ENCODE measurements around the gene HYDIN.
"Not testable (repeated sequence)": the region's sequence is repeated elsewhere in the genome, so short reads cannot be mapped to it uniquely, and the experiment has no call there.

HYDIN gene

DNA sequence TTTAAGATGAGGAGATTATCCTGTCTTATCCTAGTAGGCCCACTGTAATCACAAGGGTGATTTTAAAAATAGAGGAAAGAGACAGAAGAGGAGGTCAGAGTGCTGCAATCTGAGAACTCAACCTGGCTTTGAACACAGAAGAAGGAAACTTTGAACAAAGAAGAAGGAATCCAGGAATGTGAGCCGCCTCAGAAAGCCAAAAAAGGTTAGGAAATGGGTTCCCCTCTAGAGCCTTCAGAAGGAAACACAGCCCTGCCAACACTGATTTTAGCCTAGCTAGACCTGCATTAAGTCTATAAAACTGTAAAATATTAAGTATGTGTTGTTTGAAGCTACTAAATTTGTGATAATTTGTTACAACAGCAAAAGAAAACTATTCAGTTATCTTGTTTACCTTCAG, 149.7 kb downstream of the HYDIN start:
- DNase-seq = not testable (repeated sequence)

DNA sequence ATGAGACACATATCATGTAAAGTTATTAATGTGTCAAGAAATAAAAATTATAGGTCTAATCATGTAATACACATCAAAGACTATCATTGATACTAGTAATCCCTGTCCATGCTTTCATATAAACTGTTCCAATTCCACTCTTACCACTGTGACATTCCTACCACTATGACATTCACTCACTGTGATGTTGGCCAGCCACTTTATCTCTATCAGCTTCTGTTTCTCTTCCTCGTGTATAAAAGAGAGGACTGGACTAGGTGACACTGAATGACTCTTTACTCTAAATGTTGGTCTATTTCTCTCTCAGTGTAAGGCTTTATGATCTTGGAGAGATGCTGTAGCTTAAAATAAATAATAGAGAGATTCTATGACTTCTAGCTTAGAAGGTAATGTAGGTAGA, 150.3 kb downstream of the HYDIN start:
- DNase-seq = not testable (repeated sequence)

- not testable (repeated sequence) for DNase-seq
Measured at GRCh38 chr16:71070651-71071050, 159.9 kb downstream of the HYDIN start.

DNA sequence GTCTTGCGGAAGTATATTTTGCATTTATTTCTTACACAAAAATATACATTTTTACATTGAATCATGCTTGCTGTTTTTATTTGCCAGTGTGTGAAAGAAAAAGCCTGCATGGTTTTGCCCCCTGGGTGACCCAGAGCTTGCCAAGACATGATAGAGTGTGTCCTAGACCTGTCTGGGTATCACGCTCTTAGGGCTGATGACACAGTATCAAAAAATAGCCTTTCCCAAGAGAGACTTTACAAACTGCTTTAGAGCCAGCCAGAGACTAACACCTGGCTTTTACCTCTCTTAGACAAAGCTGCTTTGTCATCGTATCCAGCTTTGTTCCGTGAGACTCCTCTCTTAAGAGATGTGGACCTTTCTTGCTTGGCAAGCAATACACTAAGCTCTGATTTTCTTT, 160.7 kb downstream of the HYDIN start:
- DNase-seq = not testable (repeated sequence)

GRCh38 chr16:71053897-71054609, 176.5 kb downstream of the HYDIN start:
- not testable (repeated sequence) for DNase-seq

GRCh38 chr16:71050307-71050706, 180.2 kb downstream of the HYDIN start:
- not testable (repeated sequence) for DNase-seq

DNA sequence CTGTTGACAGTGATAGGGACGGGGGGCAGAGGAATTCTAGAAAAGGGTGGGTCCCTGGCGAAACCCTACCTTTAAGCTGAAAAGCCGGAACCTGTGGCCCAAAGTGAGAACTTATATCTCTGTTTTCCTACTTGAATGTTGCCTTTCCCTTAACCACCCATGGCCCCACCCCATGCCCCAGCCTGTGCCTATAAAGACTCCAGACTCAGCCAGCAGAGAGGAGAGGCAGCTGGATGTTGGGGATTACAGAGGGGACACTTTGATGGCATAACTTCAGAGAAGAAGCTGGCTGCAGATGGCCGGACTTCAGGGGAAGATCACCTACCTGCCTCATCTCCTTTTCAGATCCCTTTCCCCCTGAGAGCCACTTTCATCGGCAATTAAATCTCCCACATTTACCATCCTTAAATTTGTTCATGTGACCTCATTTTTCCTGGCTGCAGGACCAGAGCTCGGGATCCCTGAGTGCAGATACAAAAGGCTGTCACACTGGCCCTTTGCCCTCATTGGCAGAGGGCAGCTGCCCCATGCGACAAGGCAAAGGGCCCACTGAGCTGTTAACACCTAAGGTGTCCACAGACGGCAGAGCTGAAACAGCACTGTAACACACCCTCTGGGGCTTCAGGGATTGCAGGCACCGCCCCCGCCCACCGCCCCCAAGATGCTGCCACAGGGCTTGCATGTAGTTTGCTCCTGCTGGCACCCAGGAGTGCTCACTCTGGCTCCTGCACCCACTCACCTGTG, 191.0 kb downstream of the HYDIN start:
- not testable (repeated sequence) for DNase-seq

DNA sequence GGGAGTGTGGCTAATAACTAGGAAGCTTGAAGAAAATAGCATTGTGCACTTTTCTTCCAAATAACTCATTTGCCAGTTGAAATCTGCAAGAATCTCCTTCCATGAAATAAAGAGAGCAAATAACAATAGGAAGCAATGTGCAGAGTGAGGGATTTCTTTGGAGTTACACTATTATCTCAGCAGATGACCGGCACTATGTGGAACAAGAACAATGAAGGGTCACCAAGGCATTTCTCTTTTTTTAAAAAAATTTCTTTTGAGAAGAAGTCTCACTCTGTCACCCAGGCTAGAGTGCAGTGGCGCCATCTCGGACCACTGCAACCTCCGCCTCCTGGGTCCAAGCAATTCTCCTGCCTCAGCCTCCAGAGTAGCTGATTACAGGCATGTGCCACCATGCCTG, 192.1 kb downstream of the HYDIN start:
- not testable (repeated sequence) for DNase-seq

DNA sequence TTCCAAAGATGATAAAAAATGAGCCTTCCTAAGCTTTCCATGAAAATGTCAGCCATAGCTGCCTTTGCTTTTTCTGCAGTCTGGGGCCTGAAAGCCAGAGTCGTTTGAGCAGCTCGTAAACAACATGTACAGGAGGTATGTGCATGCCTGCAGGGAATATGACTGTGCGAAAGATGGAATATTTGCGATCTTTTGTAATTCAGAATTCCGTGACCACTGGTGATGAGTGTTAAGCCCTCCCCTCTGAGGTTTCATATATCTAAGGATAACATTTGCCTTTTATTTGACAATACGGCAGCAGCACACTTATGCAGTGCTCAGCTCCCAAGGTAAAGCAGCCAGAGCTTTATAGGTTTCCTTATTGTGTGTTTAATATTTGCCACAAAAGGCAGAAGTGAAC, 192.5 kb downstream of the HYDIN start:
- DNase-seq = not testable (repeated sequence)

- not testable (repeated sequence) for DNase-seq
Measured at GRCh38 chr16:71028032-71028727, 202.3 kb downstream of the HYDIN start.

GRCh38 chr16:71027511-71027910, 203.0 kb downstream of the HYDIN start:
- DNase-seq = not testable (repeated sequence)

- DNase-seq = not testable (repeated sequence)
Measured at GRCh38 chr16:71023851-71024439, 206.6 kb downstream of the HYDIN start.

GRCh38 chr16:71021961-71022537, 208.5 kb downstream of the HYDIN start:
- DNase-seq = not testable (repeated sequence)

- DNase-seq = not testable (repeated sequence)
Measured at GRCh38 chr16:71019067-71019682, 211.3 kb downstream of the HYDIN start.

- not testable (repeated sequence) for DNase-seq
Measured at GRCh38 chr16:71015419-71015818, 215.1 kb downstream of the HYDIN start.

GRCh38 chr16:71009440-71010223, 220.9 kb downstream of the HYDIN start:
- DNase-seq = not testable (repeated sequence)

- DNase-seq = not testable (repeated sequence)
Measured at GRCh38 chr16:71006516-71006915, 224.0 kb downstream of the HYDIN start.

DNA sequence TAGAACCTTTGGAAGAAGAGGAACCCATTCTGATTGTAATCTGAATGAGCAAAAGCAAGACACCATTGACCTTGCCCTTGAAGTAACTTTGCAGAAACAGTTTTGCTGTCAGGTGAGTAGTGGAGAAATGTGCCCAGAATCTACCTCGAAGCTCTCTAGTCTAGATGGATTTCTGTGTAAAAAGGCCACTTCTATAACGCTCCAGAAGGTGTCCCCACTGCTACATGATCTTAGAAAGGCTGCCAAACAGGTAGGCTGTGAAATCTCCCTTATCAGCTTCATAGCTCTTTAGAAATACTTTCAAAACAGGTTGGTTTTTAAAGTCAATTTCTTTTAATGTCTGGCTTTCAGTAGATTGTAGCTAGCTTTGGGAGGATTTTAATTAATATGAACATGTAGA, 230.8 kb downstream of the HYDIN start:
- DNase-seq = not testable (repeated sequence)

- not testable (repeated sequence) for DNase-seq
Measured at GRCh38 chr16:70995799-70996198, 234.7 kb downstream of the HYDIN start.

- DNase-seq = not testable (repeated sequence)
Measured at GRCh38 chr16:70992511-70992910, 238.0 kb downstream of the HYDIN start.

DNA sequence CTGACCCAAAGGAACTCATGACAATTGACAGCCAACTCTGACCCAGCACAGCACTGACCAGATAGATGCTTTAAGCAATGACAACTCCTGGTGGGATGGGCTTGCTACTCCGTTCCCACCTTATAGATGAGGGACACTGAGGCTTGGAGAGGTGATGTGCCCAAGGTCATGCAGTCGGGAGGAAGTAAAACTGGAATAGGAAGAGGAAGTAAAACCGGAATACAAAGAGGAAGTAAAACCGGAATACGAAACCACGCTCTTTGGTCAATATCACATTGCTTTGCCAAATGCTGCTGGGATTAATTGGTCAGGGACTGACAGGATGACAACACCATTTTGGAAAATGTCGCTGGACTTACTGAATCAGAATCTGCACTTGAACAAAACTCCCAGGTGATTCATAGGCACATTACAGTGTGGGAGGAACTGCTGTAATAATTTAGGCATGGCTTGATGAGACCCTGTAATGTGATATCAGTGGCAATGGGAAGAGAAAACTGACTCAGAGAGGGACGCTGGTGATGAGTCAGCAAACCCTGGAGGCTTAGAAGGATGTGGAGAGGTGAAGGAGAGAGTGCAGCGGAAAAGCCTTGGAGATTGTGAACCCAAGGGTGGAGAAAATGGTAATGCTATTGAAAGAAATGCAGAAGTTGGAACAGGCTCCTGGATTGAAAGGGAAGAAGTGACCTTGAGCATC, 243.4 kb downstream of the HYDIN start:
- DNase-seq = not testable (repeated sequence)

All from NCI-H1048 (cell line).